Activated CD4-positive, alpha-beta T cell treated with anti-CD3 and anti-CD28 coated beads, Interleukin-2, amount 50 U/mL, for 16 hours (primary cell): Measurements from ENCODE around the gene ADH6.
"Not testable (repeated sequence)": the region's sequence is repeated elsewhere in the genome, so short reads cannot be mapped to it uniquely, and the experiment has no call there.

Experiments used
- DNase-seq: peaks from one replicate; pipeline ENCODE4 v3.0.0-alpha.2; 2020

The ADH6 gene

DNA sequence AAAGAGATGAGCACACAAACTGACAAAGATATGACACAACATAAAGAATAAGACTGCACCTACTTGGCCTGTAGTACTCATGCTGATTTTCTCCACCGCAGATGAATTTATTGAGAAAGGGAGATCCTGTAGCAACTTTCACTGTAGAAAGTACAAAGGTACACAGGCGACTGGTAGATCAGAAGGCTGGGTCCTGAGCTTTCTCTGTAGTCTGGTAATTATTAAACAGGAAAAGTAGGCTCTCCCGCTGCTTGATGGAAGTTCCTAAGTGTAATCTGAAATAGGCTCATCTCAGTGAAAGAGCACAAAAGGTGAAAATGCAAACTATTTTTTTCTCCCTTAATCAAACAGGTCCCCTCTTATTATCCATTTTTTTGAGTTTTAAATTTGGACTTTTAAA lies at the start of gene ADH6:
Gene ADH6 (minus strand): TSS at position 175 of the 400 bp plus-strand sequence. CDS start 94 bp downstream, at position 81.
- DNase-seq = no peak

DNA sequence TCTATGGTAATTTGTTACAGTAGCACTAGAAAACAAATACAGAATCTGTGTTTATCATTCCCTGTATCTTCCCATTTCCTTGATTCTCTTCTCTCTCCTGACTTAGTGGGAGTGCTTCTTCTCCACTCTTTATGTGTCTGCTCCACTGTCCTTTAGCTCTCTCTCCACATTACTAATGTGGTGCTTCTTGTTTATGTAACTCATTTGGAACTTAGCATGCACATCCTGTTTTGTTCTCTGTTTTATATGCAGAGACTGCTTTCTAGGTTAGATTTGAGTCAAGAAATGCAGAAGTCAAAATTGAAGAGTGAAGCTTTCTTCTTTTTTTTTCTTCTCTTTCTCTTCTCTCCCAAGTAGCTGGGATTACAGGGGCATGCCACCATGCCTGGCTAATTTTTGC lies 45.9 kb upstream of the ADH6 start:
- no peak for DNase-seq

DNA sequence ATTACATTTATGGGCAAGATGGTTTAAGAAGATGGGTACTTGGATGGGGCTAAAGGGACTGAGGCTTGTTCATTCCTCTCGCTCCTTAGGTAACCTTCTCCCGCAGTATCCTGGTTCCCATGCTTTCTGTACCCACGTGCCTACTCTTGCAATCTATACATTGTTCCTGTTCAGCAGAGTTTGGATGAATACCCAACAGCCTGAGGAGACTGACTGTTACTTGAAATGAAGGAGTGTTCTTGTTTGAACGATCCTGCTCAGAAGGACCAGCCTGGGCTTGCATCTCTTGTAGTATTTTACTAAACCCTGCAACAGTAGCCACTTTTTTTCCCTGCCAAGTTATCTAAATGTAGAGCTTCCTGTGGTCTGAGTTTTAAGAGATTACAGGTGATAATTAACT lies 33.7 kb upstream of the ADH6 start:
- no peak for DNase-seq

DNA sequence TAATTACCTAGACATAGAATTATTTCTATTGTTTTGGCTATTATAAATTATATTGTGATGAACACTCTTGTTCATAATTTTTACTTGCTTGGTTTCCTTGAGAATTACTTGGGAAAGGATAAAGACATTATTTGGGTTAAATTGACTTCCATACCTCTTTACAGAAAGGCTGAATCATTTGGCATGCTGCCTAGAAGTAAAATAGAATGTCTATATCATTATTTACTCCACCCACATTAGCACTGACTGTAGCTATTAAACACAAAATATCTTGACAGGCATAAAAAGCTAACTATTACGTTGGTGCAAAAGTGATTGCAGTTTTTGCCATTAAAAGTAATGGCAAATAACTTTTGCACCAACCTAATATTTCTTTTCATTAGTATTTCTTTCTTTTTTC lies 29.7 kb upstream of the ADH6 start:
- DNase-seq = no peak

DNA sequence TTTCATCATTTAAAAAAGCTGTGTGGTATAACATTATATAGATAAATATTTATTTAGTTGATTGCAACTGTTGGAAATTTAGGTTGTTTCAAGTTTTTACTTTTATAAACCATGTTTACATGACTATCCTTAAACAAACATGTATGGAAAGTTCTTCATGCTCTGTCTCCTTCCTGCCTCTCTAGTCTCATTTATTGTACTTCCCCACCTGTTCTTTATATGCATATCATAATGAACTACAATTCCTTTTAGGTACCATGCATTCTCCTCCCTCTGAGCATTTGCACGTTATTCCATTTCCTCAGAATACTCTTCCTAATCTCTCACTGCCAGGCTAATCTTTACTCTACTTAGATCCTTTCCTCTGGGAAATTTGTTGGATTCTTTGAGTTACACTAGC lies 16.9 kb upstream of the ADH6 start:
- DNase-seq = no peak

DNA sequence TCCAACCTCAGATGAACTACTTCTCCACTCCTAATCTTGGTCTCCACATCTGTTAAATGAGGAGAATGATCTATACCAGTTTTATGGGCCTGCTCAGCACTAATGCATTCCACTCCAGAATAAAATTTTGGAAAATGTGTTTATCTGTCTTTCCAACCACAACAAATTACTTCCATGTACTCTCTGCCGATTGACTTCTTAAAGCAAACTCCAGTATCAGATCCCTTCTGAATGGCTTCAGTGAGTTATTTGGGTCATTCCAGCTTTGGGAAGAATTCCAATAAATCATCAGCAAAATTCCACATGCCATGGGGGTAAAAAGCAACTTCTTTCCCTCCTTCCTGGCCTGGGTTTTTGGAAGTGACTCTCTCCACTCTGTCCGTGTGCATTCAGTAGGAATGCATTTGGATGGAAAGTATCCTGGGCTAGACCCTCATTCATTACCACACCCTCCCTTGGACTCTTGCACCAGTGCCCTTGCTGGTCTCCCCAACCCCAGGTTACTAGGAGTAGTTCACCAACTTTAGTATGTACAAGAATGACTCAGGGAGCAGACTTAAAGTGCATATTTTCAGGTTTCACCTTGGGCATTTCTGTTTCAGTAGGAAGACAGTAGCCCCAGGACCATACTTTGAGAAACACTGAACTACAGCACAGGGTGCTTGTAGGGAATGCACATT lies 15.4 kb upstream of the ADH6 start:
- no peak for DNase-seq

DNA sequence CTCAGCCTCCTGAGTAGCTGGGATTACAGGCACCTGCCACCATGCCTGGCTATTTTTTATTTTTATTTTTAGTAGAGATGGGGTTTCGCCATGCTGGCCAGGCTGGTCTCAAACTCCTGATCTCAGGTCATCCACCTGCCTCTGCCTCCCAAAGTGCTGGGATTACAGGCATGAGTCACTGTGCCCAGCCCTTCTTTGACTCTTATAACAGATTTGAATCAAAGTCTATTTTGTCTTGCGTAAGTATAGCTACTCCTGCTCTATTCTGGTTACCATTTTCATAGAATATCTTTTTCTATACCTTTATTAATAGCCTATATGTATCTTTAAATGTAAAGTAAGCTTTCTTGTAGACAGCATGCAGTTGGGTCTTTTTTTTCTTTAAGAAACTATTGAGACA lies 14.4 kb upstream of the ADH6 start:
- not testable (repeated sequence) for DNase-seq

DNA sequence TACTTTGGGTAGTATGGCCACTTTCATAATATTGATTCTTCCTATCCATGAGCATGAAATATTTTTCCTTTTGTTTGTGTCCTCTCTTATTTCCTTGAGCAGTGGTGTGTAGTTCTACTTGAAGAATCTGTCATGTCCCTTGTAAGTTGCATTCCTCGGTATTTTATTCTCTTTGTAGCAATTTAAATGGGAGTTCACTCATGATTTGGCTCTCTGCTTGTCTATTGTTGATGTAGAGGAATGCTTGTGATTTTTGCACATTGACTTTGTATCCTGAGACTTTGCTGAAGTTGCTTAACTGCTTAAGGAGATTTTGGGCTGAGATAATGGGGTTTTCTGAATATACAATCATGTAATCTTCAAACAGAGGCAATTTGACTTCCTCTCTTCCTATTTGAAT lies 9.7 kb upstream of the ADH6 start:
- not testable (repeated sequence) for DNase-seq

DNA sequence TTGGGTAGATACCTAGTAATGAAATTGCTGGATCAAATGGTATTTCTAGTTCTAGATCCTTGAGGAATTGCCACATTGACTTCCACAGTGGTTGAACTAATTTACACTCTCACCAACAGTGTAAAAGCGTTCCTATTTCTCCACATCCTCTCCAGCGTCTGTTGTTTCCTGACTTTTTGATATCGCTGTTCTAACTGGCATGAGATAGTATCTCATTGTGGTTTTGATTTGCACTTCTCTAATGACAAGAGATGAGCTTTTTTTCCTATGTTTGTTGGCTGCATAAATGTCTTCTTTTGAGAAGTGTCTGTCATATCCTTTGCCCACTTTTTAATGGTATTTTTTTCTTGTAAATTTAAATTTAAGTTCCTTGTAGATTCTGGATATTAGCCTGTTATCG lies 8.6 kb upstream of the ADH6 start:
- DNase-seq = not testable (repeated sequence)

DNA sequence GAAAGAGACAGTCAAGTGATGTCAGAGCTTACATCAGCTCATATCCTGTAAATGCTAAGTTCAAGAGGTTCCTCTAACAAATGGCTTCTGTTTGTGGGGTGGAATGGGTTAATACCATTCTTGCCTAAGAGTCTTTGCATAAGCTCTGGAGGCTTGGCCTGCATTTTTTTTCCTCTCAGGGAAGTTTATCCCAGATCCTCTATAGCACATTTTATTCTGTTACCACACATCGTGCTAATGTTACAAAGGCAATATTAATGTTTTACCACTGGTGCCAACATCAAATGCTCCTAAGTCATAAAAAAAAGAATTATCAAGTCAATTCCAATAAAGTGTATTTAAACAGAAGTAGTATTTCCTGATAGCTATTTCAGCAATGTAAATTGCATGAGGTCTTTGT lies 2.9 kb upstream of the ADH6 start:
- no peak for DNase-seq

DNA sequence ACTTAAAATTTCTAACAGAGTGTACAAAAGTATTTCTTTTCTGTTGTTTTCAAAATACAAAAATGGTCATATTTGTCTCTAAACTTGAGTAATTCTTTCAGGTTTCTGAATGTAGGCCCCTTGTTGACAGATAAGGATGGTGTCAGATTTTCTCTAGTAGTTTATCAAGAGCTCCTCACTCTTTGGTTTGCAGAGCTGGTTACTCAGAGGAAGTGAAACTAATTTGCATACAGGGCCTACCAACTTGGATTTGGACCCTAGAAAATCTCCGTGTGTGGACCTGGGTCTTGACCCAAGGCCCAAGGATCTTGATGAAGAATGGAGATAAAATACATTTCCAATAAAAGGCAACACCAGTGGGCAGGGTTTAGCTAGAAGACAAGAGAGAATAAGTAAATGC lies 433 bp upstream of the ADH6 start:
- no peak for DNase-seq

DNA sequence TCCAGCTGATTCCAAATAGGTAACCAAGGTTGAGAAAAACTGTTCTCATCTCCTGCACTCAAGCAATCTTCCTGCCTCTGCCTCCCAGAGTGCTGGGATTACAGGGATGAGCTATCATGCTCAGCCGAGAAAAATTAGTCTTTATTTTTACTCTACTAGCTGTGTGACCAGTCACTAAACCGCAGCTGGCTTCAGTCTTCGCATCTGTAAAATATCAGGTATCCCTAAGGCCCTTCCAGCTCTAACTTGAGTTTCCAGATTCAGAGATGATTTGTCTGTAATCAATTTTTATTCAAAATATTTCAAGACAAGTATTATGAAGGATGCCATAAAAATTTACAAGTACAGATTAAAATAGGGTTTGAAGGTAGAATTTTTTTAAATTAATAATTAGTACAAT lies 3.5 kb downstream of the ADH6 start:
- DNase-seq = no peak

DNA sequence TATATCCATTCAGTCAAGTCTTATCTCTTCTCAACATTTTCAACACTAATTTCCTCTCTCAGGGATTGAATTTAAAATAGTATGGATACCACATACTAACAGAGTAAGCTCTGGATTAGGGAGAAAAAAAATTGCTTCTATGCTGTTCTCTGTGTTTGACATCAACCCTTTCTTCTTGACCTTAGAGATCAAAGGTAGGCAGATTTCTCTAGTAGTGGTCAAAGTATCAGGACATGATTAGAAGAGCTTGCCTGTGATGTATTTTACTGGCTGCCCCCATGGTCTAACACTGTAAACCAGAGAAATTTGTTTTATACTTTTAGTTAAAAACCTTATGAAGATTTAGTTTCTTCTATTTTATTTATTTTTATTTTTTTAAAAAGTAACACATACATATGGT lies 8.3 kb downstream of the ADH6 start:
- DNase-seq = no peak

DNA sequence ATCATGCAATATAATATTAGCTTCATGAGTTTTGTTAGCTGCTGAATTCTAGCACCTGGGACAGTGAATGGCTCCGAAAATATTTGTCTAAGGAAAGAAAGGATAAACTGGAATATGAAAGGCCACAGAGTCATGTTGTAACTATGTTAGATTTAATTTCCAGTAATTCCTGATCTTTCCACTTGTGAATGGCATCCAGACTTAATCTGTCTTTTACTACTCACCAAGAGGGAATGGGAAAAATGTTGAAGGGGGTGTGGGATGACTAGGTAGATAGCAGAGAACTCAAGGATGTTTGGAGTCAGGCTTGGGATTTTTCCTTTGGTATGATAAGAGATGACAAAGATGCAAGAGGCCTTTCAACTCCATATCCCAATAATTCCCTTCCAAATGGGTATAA lies 9.4 kb downstream of the ADH6 start:
- DNase-seq = no peak

DNA sequence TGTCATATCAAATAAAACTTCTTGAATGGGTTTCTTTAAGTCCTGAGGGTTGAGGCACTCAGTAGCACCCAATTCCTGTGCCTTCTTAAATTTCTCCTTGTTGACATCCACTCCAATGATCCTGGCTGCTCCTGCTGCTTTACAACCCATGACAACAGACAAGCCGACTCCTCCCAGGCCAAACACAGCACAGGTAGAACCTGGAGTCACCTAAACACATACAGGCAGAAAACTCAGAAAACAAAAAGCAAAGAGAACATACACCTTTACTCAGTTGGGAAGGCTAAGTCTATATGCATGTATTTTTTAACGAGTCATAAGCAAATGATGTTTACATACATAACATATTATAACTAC lies 10.3 kb downstream of the ADH6 start:
- DNase-seq = no peak

DNA sequence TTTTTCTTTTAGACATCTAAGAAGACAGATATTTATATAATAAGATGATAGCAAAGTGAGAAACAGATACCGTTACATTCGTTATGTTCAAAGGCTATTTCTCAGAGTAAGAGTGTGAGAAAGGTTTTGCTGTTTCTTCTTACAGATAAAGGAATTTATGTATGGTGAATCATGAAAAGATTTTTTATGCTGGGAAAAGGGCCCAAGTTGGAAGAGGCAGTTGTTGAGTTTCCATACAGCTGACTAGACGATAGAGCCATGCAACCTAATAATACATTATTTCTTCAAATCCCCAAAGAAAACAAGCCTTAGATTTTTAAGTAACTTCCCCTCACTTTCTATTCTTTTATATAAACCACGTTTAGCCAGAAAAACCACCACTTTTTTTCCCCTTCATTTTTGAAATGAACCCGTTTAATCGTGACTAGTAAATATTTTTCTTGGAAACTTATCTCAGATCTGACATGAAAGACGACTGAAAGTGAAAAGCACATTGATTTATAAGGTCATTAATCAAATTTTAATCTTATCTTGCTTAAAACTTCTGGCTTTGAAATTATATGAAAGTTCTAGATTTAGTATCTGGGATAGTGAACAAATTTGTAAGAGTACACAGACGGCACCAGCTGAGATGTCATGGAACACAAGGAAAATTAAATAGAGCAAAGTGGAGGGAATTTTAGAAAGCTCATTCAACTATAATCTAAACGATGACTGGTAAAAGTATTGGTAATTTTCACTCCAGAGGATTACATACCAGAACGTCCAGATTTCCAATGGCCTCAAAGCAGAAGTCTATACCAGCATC lies 10.9 kb downstream of the ADH6 start:
- no peak for DNase-seq

DNA sequence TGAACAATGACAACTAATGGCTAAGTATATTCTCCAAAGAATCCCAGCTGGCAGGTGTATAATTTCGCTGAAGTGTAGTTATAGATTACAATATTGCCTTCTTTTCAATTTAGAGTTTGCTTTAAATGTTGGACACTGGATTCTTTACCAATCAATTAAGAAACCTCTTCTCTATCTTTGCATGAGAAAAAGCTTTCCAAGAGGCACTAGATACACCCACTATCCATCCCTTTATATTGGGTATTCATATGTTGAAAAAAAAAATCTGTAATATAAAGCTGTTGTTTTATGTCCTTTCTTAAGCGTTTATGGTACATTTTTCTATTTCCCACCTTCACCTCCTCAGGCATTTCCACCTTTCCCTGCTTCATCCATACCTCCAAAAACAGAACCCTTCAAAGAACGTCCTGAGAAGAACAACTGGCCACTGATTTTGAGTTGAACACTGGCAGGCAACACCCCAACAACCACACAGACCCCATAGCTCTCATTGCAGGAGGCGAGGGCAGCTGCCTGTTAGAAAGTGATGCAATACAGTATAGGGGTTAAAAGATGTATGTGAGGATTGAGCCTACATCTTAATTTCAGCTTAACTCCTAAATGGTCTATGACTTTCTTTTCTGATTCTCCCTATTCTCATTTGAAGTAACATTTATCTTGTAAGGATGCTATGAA lies 11.8 kb downstream of the ADH6 start:
- no peak for DNase-seq

DNA sequence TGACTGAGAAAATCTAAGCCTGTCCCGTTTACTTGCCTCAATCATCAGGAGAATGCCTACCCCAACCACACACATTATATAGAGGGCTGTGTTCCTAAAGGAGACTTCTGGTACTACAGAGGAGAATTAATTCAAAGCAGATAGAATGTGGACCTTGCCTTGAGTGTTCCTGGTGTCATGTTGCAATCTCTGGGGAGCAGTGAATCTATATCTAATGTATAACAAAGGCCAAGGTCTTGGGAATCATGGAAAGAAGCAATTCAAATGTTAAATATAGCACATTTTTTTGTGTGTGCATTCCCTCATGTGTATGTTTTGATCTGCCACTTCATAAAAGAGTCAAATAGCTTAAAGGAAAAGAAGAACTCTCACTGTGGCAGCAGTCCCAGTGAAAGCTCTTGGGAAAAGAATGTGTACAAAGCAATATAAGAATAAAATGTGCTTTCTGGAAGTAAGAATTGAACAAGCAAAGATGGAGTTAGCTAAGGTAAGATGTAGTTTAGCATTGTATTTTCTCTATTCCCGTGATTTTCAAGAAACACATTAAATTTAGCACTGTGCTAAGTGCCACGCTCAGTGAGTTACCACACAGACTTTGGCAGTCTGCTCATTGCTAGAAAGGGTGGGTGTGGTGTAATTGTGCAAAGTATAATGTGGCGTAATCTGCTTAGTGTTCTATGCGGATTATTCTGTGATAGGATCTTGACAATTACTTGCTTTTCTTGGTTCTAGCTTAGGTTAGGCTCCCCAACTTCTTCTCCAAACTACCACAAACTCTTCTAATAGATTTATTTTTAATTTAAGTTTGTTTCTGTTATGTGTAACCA lies 13.7 kb downstream of the ADH6 start:
- DNase-seq = no peak

DNA sequence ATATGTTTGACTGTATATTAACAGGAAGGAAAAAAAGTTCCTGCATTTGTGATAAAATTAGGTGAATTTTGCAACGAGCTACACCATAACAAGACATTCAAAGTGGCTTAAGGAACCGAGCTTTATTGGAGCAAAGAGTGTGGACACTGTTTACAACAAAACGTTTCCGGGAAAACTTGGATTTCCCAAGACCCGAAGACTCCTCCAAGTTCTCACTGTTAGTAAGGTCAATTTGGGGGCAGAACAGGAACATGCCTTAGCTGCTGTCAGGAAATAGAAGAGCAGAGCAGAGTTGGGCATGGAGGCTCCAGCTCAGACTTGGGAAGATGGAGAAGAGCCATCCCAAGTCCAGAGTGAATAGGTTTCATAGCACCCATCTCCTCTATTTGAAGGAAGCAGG lies 16.5 kb downstream of the ADH6 start:
- DNase-seq = no peak

DNA sequence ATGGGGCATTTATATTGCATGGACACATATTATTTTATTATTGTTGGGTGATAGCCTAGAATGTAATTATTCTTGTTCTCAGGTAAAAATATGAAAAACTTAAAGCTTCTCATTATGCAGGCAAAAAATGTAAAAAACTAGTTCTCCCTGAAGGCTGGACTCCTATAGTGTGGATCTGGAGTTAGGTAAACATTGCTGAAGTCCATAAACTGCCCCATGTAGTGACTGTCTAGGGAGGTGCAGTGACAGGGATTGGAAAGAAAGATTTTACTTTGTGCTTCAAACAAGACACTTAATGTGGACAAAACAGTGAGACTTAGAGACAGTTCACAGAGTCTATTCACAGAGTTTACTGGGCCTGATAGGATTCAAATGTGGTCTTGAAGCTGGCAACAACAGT lies 17.0 kb downstream of the ADH6 start:
- no peak for DNase-seq

DNA sequence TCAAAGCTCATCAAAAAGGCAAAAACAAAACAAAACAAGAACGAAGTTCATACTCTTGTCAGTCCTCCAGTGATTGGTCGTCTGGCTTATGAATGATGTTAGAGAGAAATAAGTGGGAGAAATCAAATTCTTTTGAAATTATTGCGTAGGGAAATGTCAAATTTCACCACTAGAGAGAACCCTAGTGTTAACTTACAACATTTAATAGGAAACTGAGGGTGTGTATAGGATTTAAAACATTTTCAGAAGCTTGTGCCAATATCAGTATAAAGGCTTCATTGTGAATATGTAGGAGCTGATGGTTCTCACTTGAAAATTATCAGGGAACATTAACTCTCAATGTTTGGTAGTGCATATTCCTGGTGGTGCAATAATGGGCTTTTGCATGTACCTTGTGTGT lies 17.4 kb downstream of the ADH6 start:
- DNase-seq = no peak

DNA sequence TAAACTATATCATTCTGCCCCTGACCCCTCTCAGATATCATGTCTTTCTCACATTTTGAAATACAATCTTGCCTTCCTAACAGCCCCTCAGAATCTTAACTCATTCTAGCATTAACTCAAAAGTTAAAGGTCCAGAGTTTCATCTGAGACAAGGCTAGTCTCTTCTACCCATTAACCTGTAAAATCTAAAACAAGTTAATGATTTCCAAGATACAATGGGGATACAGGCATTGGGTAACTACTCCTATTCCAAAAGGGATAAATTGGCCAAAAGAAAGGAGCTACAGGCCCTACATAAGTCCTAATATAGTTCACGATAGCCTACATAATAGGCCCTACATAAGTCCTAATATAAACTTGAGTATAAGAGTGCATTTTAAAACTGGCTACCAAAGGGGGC lies 18.9 kb downstream of the ADH6 start:
- no peak for DNase-seq

DNA sequence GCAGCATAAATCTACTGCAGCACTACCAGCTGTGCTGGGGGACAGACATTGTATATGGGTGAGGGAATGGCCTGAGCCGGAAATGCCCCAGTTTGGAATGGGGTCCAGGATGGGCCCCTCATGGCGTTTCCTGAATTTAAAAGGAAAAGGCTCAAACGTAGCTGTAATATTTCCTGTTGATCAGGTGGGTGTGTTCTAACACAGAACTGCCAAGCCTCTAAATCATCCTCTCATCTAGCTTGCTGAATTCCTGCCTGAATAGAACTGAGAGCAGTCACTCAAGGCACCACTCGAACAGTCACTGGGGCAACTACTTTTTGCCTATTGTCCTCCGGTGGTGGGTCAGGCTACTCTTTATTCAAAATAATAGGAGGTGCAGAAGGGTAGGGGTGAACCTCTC lies 28.7 kb downstream of the ADH6 start:
- no peak for DNase-seq
